LNCaP clone FGC (cell line): Measurements from ENCODE around the gene KLF4.

Experiments
- DNase-seq: peaks from one replicate; pipeline ENCODE4 v3.0.0-alpha.2; 2011; ENCODE audit warnings: low read depth
- H3K4me3 ChIP-seq: 2 replicates; pipeline ENCODE4 v1.5.1; 2011; ENCODE audit warnings: mild to moderate bottlenecking, low read depth, low read length, control low read depth
- TF ChIP-seq, protein P1 (sequence below): IDR thresholded peaks from 2 replicates; pipeline ENCODE4 v1.5.1; 2012; ENCODE audit warnings: mild to moderate bottlenecking; ENCODE audit not compliant: control insufficient read depth, insufficient read depth; ENCODE audit errors: extremely low read depth

KLF4 gene

DNA sequence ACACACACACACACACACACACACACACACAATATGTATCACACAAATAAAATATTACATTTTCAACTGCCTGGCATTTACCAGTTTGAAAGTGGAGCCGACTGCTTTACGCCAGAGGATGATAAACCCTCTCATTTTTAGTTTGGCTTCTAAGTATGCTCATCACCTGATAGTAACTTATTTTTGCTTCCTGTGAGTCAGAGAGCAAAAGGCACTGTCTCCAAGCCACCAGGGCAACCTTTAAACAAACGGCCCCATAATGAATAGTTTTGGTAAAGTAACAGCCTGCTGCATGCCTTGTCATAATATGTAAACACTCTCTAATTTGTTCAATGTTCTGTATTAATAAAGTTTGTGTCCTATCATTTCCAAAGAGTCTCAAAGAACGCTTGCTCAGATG is 26.9 kb downstream of the KLF4 start:
- no peak overlapping the region for H3K4me3 ChIP-seq
- TF ChIP-seq, protein P1, sequence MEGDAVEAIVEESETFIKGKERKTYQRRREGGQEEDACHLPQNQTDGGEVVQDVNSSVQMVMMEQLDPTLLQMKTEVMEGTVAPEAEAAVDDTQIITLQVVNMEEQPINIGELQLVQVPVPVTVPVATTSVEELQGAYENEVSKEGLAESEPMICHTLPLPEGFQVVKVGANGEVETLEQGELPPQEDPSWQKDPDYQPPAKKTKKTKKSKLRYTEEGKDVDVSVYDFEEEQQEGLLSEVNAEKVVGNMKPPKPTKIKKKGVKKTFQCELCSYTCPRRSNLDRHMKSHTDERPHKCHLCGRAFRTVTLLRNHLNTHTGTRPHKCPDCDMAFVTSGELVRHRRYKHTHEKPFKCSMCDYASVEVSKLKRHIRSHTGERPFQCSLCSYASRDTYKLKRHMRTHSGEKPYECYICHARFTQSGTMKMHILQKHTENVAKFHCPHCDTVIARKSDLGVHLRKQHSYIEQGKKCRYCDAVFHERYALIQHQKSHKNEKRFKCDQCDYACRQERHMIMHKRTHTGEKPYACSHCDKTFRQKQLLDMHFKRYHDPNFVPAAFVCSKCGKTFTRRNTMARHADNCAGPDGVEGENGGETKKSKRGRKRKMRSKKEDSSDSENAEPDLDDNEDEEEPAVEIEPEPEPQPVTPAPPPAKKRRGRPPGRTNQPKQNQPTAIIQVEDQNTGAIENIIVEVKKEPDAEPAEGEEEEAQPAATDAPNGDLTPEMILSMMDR: no peak
- no peak for DNase-seq

DNA sequence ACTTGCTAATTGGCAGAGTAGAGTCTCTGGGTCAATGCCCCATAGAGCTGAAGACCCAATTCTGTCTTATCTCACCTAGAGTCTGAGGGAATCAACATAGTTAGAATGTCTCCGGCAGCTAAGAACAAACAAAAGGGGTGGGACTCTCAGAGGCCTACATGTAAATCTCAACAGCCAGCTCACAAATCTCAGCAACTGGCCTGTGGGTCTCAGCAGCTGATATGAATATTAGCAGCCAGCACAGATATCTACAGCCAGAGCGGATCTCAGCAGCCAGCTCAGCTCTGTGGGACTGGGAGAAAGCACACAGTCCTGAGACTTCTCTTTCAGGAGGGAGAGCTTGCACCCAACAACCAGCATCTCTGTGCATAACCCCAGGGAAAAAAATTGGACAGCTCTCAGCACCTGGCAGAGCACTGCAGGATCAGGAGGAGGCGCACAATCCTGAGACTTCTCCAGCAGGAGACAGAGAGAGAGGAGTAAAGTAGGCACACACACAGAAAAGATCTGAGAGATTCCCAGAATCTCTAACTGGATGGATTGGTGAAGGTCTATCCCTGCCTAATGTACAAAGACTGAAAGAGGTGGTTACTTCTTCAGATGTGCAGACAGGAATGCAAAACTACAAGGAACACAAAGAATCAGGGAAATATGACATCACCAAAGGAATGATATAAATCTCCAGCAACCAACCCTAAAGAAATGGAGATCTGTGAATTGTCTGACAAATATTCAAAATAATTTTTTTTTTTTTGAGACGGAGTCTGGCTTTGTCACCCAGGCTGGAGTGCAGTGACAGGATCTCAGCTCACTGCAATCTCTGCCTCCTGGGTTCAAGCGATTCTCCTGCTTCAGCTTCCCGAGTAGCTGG is 29.2 kb downstream of the KLF4 start:
- TF ChIP-seq, protein P1: no peak

DNA sequence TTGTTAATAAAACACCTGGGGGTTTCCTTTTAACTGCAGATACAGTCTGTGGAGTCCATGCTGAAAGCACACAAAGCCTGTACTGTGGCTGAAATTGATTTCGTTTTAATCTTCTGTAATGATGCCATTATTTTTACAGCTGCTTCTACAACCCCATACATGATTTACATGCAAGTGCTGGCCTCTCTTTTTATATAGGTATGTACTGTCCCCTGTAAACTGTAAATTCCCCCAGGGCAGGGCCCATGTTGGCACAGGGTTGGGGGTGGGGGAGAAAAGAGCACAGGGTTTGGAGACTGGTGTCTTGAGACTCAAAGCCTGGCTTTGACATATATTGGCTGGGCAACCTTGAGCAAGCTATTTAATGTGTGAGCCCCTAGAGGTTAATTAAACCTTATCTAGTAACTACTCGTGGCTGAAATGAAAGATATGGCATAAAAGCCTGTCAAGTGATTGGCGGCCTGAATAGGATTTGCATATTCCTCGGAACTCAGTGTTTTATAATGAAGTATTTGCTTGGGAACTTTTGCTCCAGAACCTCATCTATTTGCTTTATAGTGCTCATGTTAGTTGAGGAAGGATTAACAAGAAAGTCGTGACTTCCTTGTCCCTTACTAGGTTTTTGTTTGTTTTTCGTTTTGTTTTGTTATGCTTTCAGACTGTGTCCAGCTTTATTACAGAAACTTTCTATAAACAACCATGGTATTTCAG is 34.0 kb downstream of the KLF4 start:
- peak; percentile 95 for DNase-seq
- TF ChIP-seq, protein P1: no peak
- H3K4me3 ChIP-seq: no peak overlapping the region

More for the DNA sequence above, 29.2 kb downstream of the KLF4 start:
- H3K4me3 ChIP-seq: no peak overlapping the region
- DNase-seq: no peak

DNA sequence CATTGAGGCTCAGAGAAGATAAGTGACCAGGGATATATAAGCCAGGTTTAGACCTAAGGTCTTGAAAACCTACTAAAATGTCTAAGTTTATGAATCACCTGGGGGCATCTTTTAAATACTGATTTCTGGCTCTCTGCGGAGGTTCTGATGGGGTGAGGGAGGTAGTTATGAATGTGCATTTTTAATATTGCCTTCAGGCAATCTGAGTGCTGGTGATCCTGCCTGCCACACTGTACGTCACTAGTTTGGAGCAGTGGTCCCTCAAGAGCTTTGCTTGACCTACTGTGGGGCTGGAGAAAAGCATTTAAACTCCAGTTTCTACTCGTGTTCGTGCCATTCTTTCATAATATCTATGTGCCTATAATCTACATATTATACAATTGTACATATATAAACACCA is 36.1 kb downstream of the KLF4 start:
- no peak for DNase-seq
- TF ChIP-seq, protein P1: no peak

DNA sequence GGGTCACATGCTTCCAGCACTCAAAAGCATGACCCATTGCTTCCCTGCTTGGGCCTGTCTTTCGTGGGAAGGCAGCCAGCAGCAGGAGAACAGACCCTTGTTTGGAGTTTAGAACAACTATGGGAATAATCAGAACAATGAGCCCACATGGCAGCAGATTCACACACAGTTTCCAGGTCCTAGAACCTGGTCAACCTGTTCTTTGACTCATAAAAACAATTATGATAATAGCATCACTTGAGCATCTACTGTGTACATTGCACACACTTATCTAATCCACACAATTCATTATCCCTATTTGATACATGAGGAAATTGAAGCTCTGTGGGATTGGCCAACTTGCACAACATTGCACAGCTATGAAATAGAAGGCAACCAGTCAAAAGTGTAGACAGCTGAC is 41.7 kb downstream of the KLF4 start:
- TF ChIP-seq, protein P1: no peak
- DNase-seq: no peak

More for the DNA sequence above, 36.1 kb downstream of the KLF4 start:
- no peak overlapping the region for H3K4me3 ChIP-seq

DNA sequence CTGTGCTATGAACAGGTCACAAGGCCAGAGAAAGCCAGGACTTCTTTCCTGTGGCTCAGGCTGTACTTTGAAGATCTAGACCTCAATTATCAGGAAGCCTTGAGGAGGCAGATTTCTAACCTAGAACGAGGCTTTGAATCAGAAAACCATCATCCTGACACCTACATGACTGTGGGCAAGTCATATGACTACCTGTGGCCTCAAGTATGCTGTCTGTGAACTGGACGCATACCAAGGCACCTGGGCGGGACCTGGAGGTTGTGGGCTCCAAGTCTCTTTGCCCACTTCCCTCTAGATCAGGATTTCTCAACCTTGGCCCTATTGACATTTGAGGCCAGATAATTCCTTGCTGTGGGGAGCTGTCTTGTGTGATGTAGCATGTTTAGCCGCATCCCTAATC is 42.5 kb downstream of the KLF4 start:
- no peak for DNase-seq
- no peak overlapping the region for H3K4me3 ChIP-seq
- TF ChIP-seq, protein P1: no peak

More for the DNA sequence above, 41.7 kb downstream of the KLF4 start:
- no peak overlapping the region for H3K4me3 ChIP-seq
